GM12891 (cell line): ENCODE results near the gene TXNRD1.
"Not testable (repeated sequence)": the region's sequence is repeated elsewhere in the genome, so short reads cannot be mapped to it uniquely, and the experiment has no call there.

ENCODE experiments used
- PAX5 ChIP-seq: IDR thresholded peaks from 2 replicates; pipeline ENCODE4 v1.6.1; 2011; ENCODE audit warnings: low read length, moderate library complexity, mild to moderate bottlenecking; ENCODE audit not compliant: insufficient read depth, severe bottlenecking
- POLR2A ChIP-seq: IDR thresholded peaks from 2 replicates; pipeline ENCODE4 v1.6.1; 2011; ENCODE audit warnings: low read depth, low read length, control low read depth
- POLR2AphosphoS5 ChIP-seq: IDR thresholded peaks from 2 replicates; pipeline ENCODE4 v1.6.1; 2011; ENCODE audit warnings: low read depth, low read length, control low read depth
- SPI1 ChIP-seq: IDR thresholded peaks from 2 replicates; pipeline ENCODE4 v1.6.1; 2011; ENCODE audit warnings: low read depth, low read length, control low read depth

DNA sequence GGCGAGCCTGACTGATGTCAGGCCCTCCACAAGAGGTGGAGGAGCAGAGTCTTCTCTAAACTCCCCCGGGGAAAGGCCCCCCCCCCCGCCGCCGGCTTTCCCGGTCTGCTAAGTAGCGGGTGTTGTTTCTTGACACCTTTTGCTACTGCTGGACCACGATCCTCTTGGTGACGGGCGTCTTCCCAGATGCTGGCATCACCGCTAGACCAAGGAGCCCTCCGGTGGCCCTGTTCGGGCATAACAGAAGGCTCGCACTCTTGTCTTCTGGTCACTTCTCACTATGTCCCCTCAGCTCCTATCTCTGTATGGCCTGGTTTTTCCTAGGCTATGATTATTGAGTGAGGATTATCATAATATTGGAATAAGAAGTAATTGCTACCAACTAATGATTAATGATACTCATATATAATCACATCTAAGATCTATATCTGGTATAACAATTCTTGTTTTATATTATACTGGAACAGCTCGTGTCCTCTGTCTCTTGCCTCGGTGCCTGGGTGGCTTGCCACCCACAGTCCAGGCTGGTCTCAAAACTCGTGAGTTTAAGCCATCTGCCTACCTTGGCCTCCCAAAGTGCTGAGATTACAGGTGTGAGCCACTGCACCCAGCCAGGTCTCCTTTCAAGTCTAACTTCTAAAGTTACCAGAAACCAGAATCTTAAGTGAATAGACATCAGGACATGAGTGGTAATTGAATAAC lies 78.7 kb downstream of the TXNRD1 start:
- TF ChIP-seq POLR2AphosphoS5, PAX5, POLR2A, SPI1: not testable (repeated sequence)
